HG02610 (cell line): ENCODE measurements around the gene SLC35E3.
A peak's percentile ranks its signal among the peaks of the same experiment; 100 is the strongest.
"Not testable (repeated sequence)": the region's sequence is repeated elsewhere in the genome, so short reads cannot be mapped to it uniquely, and the experiment has no call there.

ENCODE experiments used
- ATAC-seq: cut with Tn5 transposase; IDR thresholded peaks from one replicate; pipeline ENCODE4 v1.9.1; 2021; ENCODE audit warnings: mild to moderate bottlenecking, moderate library complexity; ENCODE audit not compliant: unreplicated experiment

Gene SLC35E3

GRCh38 chr12:68793436-68793835 is 47.5 kb downstream of the SLC35E3 start:
- peak; percentile 24 for ATAC-seq

DNA sequence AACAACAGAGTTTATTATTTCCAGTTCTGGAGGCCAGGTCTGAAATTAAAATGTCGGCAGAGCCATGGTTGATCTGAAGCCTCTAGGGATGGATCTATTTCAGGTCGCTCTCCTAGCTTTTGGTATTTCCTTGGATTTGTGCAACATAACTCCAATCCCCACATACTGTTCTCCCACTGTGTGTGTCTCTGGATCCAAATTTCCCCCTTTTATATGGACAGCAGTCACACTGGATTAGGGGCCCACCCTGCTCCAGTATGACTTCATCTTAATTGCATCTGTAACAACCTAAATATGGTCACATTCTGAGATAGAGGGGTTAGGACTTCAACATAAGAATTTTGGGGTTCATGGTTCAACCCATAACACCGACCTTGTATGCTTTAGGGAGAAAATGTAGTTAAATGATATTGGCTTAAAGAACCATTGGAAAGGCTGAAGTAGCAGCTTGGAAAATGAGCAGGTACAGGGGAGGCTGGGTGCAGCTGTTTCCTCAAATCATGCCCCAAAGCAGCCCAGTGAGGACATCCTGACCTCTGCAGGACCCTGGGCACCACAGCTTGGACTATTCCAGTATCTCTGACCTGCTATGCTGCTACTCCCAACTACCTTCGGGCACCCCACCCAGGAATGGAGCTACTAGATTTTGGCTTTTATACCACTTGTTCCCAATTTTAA is 48.1 kb downstream of the SLC35E3 start:
- no peak for ATAC-seq

DNA sequence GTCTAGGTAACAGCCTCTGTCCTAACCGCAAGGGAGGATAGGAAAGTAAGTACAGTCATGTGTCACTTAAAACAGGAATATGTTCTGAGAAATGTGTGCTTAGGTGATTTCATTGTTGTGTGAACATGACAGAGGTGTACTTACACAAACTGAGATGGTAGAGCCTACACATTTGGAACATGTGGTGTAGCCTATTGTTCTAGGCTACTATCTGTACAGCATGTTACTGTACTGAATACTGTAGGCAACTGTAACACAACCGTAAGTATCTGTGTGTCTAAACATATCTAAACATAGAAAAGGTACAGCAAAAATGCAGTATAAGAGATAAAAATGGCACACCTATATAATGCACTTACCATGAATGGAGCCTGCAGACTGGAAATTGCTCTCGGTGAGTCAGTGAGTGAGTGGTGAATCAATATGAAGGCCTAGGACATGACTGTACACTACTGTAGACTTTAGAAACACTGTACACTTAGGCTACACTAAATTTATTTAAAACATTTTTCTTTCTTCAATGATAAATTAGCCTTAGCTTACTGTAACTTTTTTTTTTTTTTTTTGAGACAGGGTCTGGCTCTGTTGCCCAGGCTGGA is 48.8 kb downstream of the SLC35E3 start:
- ATAC-seq: no peak

GRCh38 chr12:68796399-68796798 is 50.4 kb downstream of the SLC35E3 start:
- ATAC-seq: no peak

DNA sequence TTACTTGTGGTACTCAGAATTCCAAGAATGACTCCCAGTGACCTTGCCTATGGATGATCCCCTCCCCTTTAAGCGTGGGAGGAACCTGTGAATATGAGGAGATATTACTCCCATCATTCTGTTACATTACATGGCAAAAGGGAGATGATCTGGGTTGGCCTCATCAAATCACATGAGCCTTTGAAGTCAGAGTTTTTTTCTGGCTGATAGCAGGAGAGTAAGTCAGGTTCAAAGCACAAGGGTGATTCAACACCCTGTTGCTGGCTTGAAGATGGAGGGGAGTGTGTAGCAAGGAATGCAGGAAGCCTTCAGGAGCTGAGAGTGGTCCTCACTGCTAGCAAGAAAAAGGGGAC is 52.9 kb downstream of the SLC35E3 start:
- no peak for ATAC-seq

DNA sequence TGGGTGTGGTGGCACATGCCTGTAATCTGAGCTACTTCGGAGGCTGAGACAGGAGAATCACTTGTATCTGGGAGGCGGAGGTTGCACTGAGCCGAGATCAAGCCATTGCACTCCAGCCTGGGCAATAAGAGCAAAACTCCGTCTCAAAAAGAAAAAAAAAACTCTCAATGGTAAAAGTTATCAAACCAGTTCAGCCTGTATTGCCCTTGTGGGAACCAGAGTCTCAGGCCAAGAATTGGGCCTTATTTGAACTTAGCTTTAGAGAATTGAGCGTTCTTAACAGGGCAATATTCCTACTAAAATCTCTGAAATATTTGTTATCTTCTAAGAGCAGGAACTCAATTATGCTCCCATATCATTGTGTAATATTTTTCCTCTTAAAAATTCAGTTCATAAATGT is 54.3 kb downstream of the SLC35E3 start:
- ATAC-seq: no peak

DNA sequence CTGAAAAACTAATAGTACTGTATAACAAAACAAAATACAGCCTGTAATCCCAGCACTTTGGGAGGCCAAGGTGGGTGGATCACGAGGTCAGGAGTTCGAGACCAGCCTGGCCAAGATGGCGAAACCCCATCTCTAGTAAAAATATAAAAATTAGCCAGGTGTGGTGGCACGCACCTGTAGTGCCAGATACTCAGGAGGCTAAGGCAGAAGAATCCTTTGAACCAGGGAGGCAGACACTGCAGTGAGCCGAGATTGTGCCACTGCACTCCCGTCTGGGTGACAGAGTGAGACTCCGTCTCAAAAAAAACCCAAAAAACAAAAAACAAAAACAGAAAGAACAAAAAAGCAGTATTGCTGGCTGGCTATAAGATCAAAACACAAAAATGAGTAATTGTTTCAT is 55.1 kb downstream of the SLC35E3 start:
- not testable (repeated sequence) for ATAC-seq

DNA sequence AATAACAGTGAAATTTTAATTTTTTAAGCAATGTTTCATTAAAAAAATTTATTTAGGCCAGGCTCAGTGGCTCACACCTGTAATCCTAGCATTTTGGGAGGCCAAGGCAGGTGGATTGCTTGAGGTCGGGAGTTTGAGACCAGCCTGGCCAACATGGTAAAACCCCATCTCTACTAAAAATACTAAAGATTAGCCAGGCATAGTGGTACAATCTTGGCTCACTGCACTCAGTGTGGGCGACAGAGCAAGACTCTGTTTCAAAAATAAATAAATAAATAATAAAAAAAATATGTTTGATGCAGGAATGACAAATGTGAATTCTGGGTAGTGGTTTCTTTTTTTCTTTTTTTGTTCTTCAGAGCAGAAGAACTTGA is 56.4 kb downstream of the SLC35E3 start:
- not testable (repeated sequence) for ATAC-seq

DNA sequence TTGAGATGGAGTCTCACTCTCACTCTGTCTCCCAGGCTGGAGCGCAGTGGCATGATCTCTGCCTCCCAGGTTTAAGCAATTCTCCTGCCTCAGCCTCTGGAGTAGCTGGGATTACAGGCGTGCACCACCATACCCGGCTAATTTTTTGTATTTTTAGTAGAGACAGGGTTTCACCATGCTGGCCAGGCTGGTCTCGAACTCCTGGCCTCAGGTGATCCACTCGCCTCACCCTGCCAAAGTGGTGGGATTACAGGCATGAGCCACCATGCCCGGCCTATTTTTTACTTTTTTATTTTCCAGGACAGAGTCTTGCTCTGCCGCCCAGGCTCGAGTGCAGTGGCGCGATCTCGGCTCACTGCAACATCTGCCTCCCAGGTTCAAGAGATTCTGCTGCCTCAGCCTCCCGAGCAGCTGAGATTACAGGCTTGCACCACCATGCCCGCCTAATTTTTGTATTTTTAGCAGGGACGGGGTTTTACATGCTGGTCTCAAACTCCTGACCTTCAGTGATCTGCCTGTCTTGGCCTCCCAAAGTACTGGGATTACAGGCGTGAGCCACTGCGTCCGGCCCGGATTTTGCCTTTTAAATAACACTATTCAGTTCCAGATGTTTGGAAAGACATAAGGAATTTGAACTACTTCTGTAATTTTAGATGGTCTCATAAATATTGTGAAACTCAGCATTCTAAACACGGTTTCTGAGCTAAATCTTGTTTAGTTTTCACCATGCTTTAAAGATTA is 57.1 kb downstream of the SLC35E3 start:
- not testable (repeated sequence) for ATAC-seq

DNA sequence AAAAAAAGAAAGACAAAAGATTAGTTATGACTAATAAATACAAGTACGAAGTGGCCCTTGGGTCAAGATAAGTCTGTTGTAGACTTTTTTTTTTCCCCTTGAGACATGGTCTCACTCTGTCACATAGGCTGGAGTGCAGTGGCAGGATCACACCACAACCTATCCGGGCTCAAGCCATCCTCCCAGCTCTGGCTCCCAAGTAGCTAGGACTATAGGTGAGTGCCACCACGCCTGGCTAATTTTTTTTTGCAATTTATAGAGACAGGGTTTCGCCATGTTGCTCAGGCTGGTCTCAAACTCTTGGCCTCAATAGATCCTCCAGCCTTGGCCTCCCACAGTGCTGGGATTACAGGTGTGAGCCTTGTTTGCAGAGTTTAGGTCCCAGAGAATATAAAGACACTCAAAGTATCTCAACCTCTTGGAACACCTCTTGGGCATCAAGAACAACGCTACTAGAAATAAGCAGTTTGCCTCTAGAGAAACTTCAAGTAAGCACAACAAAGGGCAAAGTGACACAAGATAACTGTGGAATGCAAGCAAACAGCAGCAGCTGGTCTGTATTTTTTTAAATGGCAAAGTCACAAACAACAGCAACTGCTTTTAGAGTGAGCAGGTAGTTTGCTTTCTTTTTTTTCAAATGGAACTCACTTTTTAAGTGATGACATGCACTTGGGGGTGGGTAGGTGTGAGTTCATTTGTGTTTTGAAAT is 58.1 kb downstream of the SLC35E3 start:
- ATAC-seq: no peak

- no peak for ATAC-seq
Observed at GRCh38 chr12:68804657-68805591, 58.9 kb downstream of the SLC35E3 start.

DNA sequence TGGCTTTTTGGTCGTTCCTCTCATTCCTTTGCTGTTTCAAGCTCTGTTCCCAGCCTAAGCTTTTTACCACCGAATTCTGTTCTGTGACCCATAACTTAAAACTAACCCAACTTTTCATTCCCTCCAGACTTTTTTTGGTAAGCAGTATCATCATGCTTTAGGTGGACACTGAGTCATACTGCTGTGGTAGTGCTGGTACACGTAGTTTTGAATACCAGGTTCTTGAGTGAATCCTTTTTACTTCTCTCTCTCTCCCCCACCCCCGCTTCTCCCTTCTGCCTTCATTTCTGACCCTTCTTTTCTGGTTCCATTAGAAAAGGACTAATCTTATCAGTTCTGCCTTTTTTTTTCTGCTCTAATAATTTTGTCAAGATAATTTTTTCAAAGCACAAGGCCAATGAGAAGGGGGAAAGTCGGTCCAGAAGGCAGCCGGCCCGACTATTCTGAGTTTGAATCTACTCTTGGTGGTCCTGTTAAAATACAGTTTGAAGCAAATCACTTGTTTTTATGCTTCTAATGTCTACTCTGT is 59.7 kb downstream of the SLC35E3 start:
- no peak for ATAC-seq

GRCh38 chr12:68806488-68807237 is 60.7 kb downstream of the SLC35E3 start:
- ATAC-seq: no peak

DNA sequence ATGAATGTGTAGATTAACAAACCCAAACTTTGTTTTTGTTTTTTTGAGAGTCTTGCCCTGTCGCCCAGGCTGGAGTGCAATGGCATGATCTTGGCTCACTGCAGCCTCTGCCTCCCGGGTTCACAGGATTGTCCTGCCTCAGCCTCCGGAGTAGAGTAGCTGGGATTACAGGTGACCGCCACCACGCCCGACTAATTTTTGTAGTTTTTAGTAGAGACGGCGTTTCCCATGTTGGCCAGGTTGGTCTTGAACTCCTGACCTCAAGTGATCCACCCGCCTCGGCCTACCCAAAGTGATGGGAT is 61.2 kb downstream of the SLC35E3 start:
- not testable (repeated sequence) for ATAC-seq

DNA sequence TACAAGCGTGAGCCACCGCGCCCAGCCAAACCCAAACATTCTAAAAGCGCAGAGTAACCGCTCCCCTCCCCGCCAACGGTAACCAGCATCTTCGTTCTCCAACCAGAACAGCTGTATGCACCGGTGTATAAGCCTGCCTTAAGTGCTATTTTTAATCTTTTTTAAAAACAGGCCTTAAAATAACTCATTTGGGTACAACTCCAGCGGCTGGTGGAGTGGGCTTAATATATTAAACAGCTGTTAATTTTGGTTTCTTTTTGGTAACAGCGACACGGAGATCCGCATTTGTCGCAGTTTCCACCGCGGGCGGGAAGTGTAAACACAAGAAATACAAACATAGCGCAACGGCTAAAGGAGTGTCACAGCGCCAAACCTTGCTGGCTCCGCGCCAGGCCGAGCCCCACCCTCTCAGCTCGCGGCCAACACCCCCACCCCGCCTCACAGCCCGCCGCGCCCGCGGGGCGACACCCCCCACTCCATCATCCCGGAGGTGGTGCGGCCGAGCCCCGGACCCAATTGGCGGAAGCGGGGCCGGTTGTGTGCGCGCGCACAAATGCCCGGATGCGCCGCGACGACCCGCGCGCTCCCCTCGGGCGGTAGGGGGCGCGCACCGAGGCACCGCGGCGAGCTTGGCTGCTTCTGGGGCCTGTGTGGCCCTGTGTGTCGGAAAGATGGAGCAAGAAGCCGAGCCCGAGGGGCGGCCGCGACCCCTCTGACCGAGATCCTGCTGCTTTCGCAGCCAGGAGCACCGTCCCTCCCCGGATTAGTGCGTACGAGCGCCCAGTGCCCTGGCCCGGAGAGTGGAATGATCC is 61.8 kb downstream of the SLC35E3 start, which contains the start of gene MDM2:
MDM2 (plus strand) TSS at position 602 of the 812 bp plus-strand sequence. CDS start 301 bp downstream, outside the sequence.
- ATAC-seq: peak; percentile 67

- peak; percentile 68 for ATAC-seq
Observed at GRCh38 chr12:68808388-68809189, 62.6 kb downstream of the SLC35E3 start.

DNA sequence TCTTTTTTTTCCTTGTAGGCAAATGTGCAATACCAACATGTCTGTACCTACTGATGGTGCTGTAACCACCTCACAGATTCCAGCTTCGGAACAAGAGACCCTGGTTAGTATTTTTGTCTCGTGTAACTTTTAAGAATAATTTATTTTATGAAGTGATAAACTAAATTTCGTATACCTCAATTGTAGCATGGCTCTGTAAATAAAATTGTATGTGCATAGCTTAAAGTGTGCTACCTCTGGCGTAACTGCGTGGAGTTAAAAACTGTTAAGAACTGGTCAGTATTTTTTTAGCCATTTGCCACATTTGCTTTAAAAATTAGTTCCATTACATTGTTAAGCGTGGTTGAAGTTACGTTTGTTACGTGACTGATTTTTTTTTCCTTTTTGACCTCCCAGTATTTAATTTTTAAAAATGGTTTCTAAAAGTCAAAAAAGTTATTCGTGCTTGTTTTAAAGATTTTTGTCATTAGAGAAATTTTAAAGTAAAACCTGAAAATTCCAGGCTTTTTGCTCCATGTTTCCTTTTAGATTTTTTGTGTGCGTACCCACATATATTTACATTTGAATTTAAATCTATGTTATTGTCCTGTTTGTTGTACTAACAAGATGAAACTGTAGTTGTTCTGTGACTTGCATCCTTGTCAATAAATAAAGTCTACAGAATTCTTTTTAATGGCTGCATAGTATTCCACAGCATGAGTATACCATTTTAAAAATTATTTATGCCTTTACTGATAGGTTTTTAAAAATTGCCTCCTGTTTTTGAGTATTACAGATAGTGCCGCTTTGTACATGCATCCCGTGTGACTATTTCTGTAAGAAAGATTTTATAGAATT is 63.4 kb downstream of the SLC35E3 start:
- ATAC-seq: no peak
